HepG2 (cell line): Measurements from ENCODE around the gene SERINC4. TPM values are rescaled to one million over a fixed set of nuclear protein-coding genes. Genes with fewer than 3 reads are reported as not detected.
A peak's percentile ranks its signal among the peaks of the same experiment; 100 is the strongest.

ENCODE experiments used
- ATAC-seq: fragments of 200-7000 bp; cut with Tn5 transposase; 3 replicates; pipeline ENCODE4 v1.9.1; 2020; ENCODE audit warnings: mild to moderate bottlenecking, moderate library complexity
- Bru-seq: library from RNA; stranded (reverse); fragments of 400-500 nt; gene quantifications from one replicate; lab custom pipeline; 2021; lab: Mats Ljungman, UMichigan
- BruChase-seq, 2 experiments: library from RNA; stranded (reverse); fragments of 400-500 nt; gene quantifications; one replicate each; lab custom pipeline; 2021; lab: Mats Ljungman, UMichigan
- BruUV-seq: library from RNA; stranded (reverse); fragments of 400-500 nt; replicated peaks from 2 replicates; lab custom pipeline; 2021; lab: Mats Ljungman, UMichigan
- CTCF ChIA-PET: fragments of 300-600 bp; formaldehyde crosslinking; extraction: SDS; loops from one replicate; lab custom pipeline; 2021; ENCODE audit warnings: low total read pairs, inconsistent platforms, low intra/inter-chr PET ratio; lab: Yijun Ruan, JAX
- POLR2A ChIA-PET: fragments of 350-600 bp; sonication (Branson Sonifier 250); formaldehyde crosslinking; loops from one replicate; lab custom pipeline; 2020; ENCODE audit warnings: antibody characterized with exemption, inconsistent platforms; lab: Yijun Ruan, JAX
- DNase-seq: peaks from one replicate; pipeline ENCODE4 v3.0.0-alpha.2; 2015; ENCODE audit warnings: low spot score
- FAIRE-seq: peaks from 3 replicates; lab custom pipeline; 2011; peaks lifted over from hg19 to GRCh38; lab: Jason Lieb, UNC
- H2AFZ ChIP-seq: one replicate; pipeline ENCODE4 v1.6.1; 2011; ENCODE audit warnings: low read length, inconsistent platforms
- H3K27ac ChIP-seq: fragments of 300-600 bp; 3 replicates; pipeline ENCODE4 v1.8.0; 2011; ENCODE audit warnings: mixed run types, mild to moderate bottlenecking, mixed read lengths, low read length, inconsistent platforms; ENCODE audit not compliant: insufficient read depth; ENCODE audit errors: extremely low read length
- H3K27me3 ChIP-seq, 2 experiments: fragments of 200-600 bp in 1 of 2; 2 replicates in 1 of 2; 3 replicates in 1 of 2; pipeline versions ENCODE4 v1.6.0 to v1.8.0; 2011; ENCODE audit warnings: low read length in 2 of 2, mild to moderate bottlenecking in 2 of 2, moderate library complexity in 2 of 2, inconsistent platforms in 1 of 2; ENCODE audit not compliant: insufficient read depth in 2 of 2, control insufficient read depth in 1 of 2
- H3K36me3 ChIP-seq, 2 experiments: fragments of 200-600 bp in 1 of 2; replicated peaks in 1 of 2; 2 replicates in 1 of 2; 3 replicates in 1 of 2; pipeline versions ENCODE4 v1.5.1 to v1.8.0; 2011; ENCODE audit warnings: low read length in 2 of 2, inconsistent platforms in 1 of 2; ENCODE audit not compliant: insufficient read depth in 2 of 2, control insufficient read depth in 1 of 2
- H3K4me1 ChIP-seq: 2 replicates; pipeline ENCODE4 v1.5.1; 2012; ENCODE audit warnings: low read length, inconsistent platforms; ENCODE audit not compliant: insufficient read depth
- H3K4me2 ChIP-seq: 2 replicates; pipeline ENCODE4 v1.6.0; 2011; ENCODE audit warnings: low read depth, low read length, inconsistent platforms
- H3K4me3 ChIP-seq, 3 experiments: fragments of 200-600 bp in 1 of 3; sonication (generic), shearing (Covaris generic) in 1 of 3; replicated peaks in 1 of 3; 2 replicates each; pipeline ENCODE4 v1.5.1; 2011 to 2016; ENCODE audit warnings: low read length in 3 of 3, inconsistent platforms in 2 of 3, low read depth in 2 of 3, mild to moderate bottlenecking in 2 of 3, control low read depth in 1 of 3, mixed read lengths in 1 of 3; ENCODE audit not compliant: insufficient read depth in 1 of 3
- H3K79me2 ChIP-seq: one replicate; pipeline ENCODE4 v1.6.1; 2011; ENCODE audit warnings: low read length, inconsistent platforms; ENCODE audit not compliant: insufficient read depth
- H3K9ac ChIP-seq: 2 replicates; pipeline ENCODE4 v1.6.0; 2011; ENCODE audit warnings: mild to moderate bottlenecking, low read depth, low read length, inconsistent platforms; ENCODE audit not compliant: insufficient read depth
- H3K9me3 ChIP-seq: 2 replicates; pipeline ENCODE4 v1.5.1; 2012; ENCODE audit warnings: mild to moderate bottlenecking, low read length
- H4K20me1 ChIP-seq: 2 replicates; pipeline ENCODE4 v1.6.0; 2011; ENCODE audit warnings: inconsistent platforms, mild to moderate bottlenecking, low read length, moderate library complexity; ENCODE audit not compliant: insufficient read depth
- GFI1 ChIP-seq: sonication (generic); formaldehyde crosslinking; IDR thresholded peaks from 2 replicates; pipeline ENCODE4 v1.5.0; 2020; ENCODE audit warnings: missing genetic modification reagents, mild to moderate bottlenecking, borderline replicate concordance
- JUN ChIP-seq: sonication (generic); formaldehyde crosslinking; IDR thresholded peaks from 2 replicates; pipeline ENCODE4 v1.4.0; 2020; ENCODE audit warnings: mild to moderate bottlenecking, missing genetic modification reagents
- PAF1 ChIP-seq: IDR thresholded peaks from 2 replicates; pipeline ENCODE4 v1.6.1; 2016; ENCODE audit warnings: missing genetic modification reagents, missing compliant biosample characterization
- ZBTB3 ChIP-seq: sonication (generic); formaldehyde crosslinking; IDR thresholded peaks from 2 replicates; pipeline ENCODE4 v1.4.0; 2020; ENCODE audit warnings: low read depth, mild to moderate bottlenecking, moderate library complexity, missing genetic modification reagents, borderline replicate concordance
- ZNF724P ChIP-seq: sonication (generic); formaldehyde crosslinking; IDR thresholded peaks from 2 replicates; pipeline ENCODE4 v1.8.0; 2022; ENCODE audit warnings: missing genetic modification reagents, borderline replicate concordance
- ZNF782 ChIP-seq: sonication (generic); formaldehyde crosslinking; IDR thresholded peaks from 2 replicates; pipeline ENCODE4 v1.4.0; 2020; ENCODE audit warnings: missing genetic modification reagents, mild to moderate bottlenecking, borderline replicate concordance
- WGBS: methylation state at CpG from one replicate; pipeline ENCODE4 v1.1.6; 2017; ENCODE audit warnings: low lambda C conversion rate; 5-methylcytosine and 5-hydroxymethylcytosine counted together
- in situ Hi-C: cut with HindIII; loops from 2 replicates; pipeline ENCODE4 v1.10.0; 2017; ENCODE audit warnings: low pct_unique_long_range_greater_than_20kb; ENCODE audit not compliant: extremely low pct_ligation_motif_present
- intact Hi-C: fragments of 100-400 bp; cut with micrococcal nuclease; formaldehyde crosslinking; loops from one replicate; pipeline ENCODE4 v1.10.0; 2022; ENCODE audit not compliant: unreplicated experiment
- long read RNA-seq, 2 experiments: library from RNA in 1 of 2; library from polyadenylated mRNA in 1 of 2; stranded (forward) in 1 of 2; unstranded in 1 of 2; transcript quantifications; one replicate each; pipeline ENCODE4 v2.0.0, GENCODE V29; 2019 to 2022
- polyA minus RNA-seq, 3 experiments: library from RNA; depleted of rRNA, polyadenylated mRNA; stranded (reverse); fragments of >200 nt; gene quantifications; 2 replicates each; pipeline ENCODE4 v1.2.3, GENCODE V29; 2011; ENCODE audit warnings: low replicate concordance in 1 of 3
- polyA plus RNA-seq, 8 experiments: library from polyadenylated mRNA; depleted of rRNA in 3 of 8; stranded (reverse) in 7 of 8; unstranded in 1 of 8; fragments of >200 nt; fragmentation: Illumina TruSeq in 4 of 8; extraction: Trizol in 4 of 8; gene quantifications; 2 replicates each; pipeline versions ENCODE4 v1.2.1 to v1.2.3, GENCODE V29; 2011 to 2016; ENCODE audit warnings: low read depth in 4 of 8, missing spikeins in 1 of 8, mixed read lengths in 1 of 8; ENCODE audit not compliant: insufficient read depth in 1 of 8
- total RNA-seq, 5 experiments: library from RNA; depleted of rRNA; stranded (reverse); fragments of >200 nt; fragmentation: Illumina TruSeq; extraction: Trizol; gene quantifications; 2 replicates each; pipeline ENCODE4 v1.2.3, GENCODE V29; 2016; ENCODE audit warnings: low read depth in 1 of 5
- TF ChIP-seq, protein P1 (sequence below): sonication (generic); formaldehyde crosslinking; IDR thresholded peaks from 2 replicates; pipeline ENCODE4 v1.9.0; 2021; ENCODE audit warnings: missing genetic modification reagents, mild to moderate bottlenecking, borderline replicate concordance
- TF ChIP-seq, protein P2 (sequence below): sonication (generic); formaldehyde crosslinking; IDR thresholded peaks from 2 replicates; pipeline ENCODE4 v1.4.0; 2020; ENCODE audit warnings: missing genetic modification reagents
- TF ChIP-seq, protein P3 (sequence below): sonication (generic); formaldehyde crosslinking; IDR thresholded peaks from 2 replicates; pipeline ENCODE4 v1.4.0; 2020; ENCODE audit warnings: missing genetic modification reagents

SERINC4 gene
- total RNA-seq (2016; rRNA removed; fragmentation: Illumina TruSeq; extraction: Trizol) (not detected in 2 replicates), polyA plus RNA-seq (2011; rRNA removed) (0.04 TPM in 1 of 2 replicates, not detected in the other), polyA minus RNA-seq (2011; rRNA and poly(A)+ RNA removed; ENCODE audit: low replicate concordance) (2.4 TPM in 1 of 2 replicates, not detected in the other), Bru-seq, nascent RNA (percentile 25 among the genes with signal in this experiment), BruChase-seq, experiment 1, labeled RNA remaining after a 6-hour chase (percentile 36 among the genes with signal in this experiment), BruChase-seq, experiment 2, labeled RNA remaining after a 2-hour chase (percentile 12 among the genes with signal in this experiment)
- not detected in 2 replicates for total RNA-seq (2016; cell fraction: cytosol; rRNA removed; fragmentation: Illumina TruSeq; extraction: Trizol; ENCODE audit: low read depth)
- 0.09 TPM in 1 of 2 replicates, not detected in the other for total RNA-seq (2016; cell fraction: insoluble cytoplasmic fraction; rRNA removed; fragmentation: Illumina TruSeq; extraction: Trizol)
- total RNA-seq (2016; cell fraction: membrane; rRNA removed; fragmentation: Illumina TruSeq; extraction: Trizol) = not detected in 2 replicates
- not detected in 2 replicates for total RNA-seq (2016; cell fraction: nucleus; rRNA removed; fragmentation: Illumina TruSeq; extraction: Trizol)
- not detected in 2 replicates for polyA plus RNA-seq (2011; cell fraction: cytosol; rRNA removed)
- 0.10 TPM in 2 replicates for polyA plus RNA-seq (2011; cell fraction: nucleus; rRNA removed)
- not detected in 2 replicates for polyA plus RNA-seq (2012)
- polyA plus RNA-seq (2016; cell fraction: cytosol; fragmentation: Illumina TruSeq; extraction: Trizol; ENCODE audit: low read depth) = not detected in 2 replicates
- not detected in 2 replicates for polyA plus RNA-seq (2016; cell fraction: insoluble cytoplasmic fraction; fragmentation: Illumina TruSeq; extraction: Trizol; ENCODE audit: low read depth)
- polyA plus RNA-seq (2016; cell fraction: membrane; fragmentation: Illumina TruSeq; extraction: Trizol; ENCODE audit: low read depth) = not detected in 2 replicates
- not detected in 2 replicates for polyA plus RNA-seq (2016; cell fraction: nucleus; fragmentation: Illumina TruSeq; extraction: Trizol; ENCODE audit: insufficient read depth, low read depth)
- polyA minus RNA-seq (2011; cell fraction: cytosol; rRNA and poly(A)+ RNA removed) = not detected in 2 replicates
- 0.13 TPM in 1 of 2 replicates, not detected in the other for polyA minus RNA-seq (2011; cell fraction: nucleus; rRNA and poly(A)+ RNA removed)
- long read RNA-seq, experiment 1 = 0 reads
- long read RNA-seq, experiment 2, partial matches to known transcripts = 1 of 1 reads
- long read RNA-seq, experiment 2, other reads (novel, unspliced or antisense) = 0 of 1 reads

DNA sequence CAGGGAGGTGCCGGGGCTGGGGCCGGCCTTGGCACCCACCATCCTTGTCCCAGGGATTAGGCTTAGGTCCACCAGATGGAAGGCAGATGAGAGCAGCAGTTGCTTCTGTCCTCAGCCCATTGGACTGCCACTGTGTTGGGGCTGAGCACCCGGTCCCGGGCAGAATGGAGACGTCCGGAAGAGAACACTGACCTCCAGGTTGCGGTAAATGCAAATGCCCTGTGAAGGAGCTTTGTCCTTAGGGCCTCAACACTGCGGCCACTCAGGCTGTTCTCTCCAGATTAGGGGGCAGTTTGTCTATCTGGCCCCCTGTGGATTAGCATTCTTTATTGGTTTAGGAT lies at the start of gene SERINC4:
TSS of gene SERINC4 (minus strand) at position 276 of the 341 bp plus-strand sequence. CDS start at position 42, 234 bp downstream.
- Histone ChIP-seq H3K4me1 (peaks cover 55% of the 10 kb centered on the region), H3K79me2 (peaks cover 15% of the 10 kb centered on the region), H3K27me3 (no peaks in the 10 kb centered on the region; a peak in 1 of 5 replicates), H3K9ac (peak within 1 kb of the TSS; percentile 91), H2AFZ (no peak within 1 kb of the TSS), H4K20me1 (peaks cover 9% of the 10 kb centered on the region), H3K27ac (peak within 1 kb of the TSS; percentile 71), H3K4me3 (peak within 1 kb of the TSS; percentile 80 to 94 (median 82)), H3K36me3 (peaks cover 3 to 28% of the 10 kb centered on the region in 2 experiments; a peak in 4 of 5 replicates), H3K4me2 (peak within 1 kb of the TSS; percentile 74), H3K9me3 (no peaks in the 10 kb centered on the region)
- POLR2A ChIA-PET = interaction anchor here (1.0 to 2.9 kb wide), 9 partner anchors 7 to 627 kb away, joined by 3 to 30 read pairs (median 5); partner anchors contain the start of genes CTDSPL2, ELL3, MFAP1 and PDIA3
- WGBS = 86% methylated on average over 3 of the region's 8 CpGs
- FAIRE-seq (no peak), DNase-seq (no peak), ATAC-seq (peak; percentile 4)
- in situ Hi-C loops = no loop called here
- CTCF ChIA-PET = no interaction called here
- intact Hi-C loops = no loop called here
- BruUV-seq = no TSS peak
- TF ChIP-seq, protein P1, sequence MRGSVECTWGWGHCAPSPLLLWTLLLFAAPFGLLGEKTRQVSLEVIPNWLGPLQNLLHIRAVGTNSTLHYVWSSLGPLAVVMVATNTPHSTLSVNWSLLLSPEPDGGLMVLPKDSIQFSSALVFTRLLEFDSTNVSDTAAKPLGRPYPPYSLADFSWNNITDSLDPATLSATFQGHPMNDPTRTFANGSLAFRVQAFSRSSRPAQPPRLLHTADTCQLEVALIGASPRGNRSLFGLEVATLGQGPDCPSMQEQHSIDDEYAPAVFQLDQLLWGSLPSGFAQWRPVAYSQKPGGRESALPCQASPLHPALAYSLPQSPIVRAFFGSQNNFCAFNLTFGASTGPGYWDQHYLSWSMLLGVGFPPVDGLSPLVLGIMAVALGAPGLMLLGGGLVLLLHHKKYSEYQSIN (CRISPR knock-in tag) = no peak
- no peak for TF ChIP-seq ZNF782
- TF ChIP-seq, protein P2, sequence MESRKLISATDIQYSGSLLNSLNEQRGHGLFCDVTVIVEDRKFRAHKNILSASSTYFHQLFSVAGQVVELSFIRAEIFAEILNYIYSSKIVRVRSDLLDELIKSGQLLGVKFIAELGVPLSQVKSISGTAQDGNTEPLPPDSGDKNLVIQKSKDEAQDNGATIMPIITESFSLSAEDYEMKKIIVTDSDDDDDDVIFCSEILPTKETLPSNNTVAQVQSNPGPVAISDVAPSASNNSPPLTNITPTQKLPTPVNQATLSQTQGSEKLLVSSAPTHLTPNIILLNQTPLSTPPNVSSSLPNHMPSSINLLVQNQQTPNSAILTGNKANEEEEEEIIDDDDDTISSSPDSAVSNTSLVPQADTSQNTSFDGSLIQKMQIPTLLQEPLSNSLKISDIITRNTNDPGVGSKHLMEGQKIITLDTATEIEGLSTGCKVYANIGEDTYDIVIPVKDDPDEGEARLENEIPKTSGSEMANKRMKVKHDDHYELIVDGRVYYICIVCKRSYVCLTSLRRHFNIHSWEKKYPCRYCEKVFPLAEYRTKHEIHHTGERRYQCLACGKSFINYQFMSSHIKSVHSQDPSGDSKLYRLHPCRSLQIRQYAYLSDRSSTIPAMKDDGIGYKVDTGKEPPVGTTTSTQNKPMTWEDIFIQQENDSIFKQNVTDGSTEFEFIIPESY (CRISPR knock-in tag) = no peak
- TF ChIP-seq PAF1 = no peak
- no peak for TF ChIP-seq ZNF724P (CRISPR knock-in tag)
- TF ChIP-seq ZBTB3 (CRISPR knock-in tag) = no peak
- TF ChIP-seq JUN (CRISPR knock-in tag) = no peak
- no peak for TF ChIP-seq GFI1
- TF ChIP-seq, protein P3, sequence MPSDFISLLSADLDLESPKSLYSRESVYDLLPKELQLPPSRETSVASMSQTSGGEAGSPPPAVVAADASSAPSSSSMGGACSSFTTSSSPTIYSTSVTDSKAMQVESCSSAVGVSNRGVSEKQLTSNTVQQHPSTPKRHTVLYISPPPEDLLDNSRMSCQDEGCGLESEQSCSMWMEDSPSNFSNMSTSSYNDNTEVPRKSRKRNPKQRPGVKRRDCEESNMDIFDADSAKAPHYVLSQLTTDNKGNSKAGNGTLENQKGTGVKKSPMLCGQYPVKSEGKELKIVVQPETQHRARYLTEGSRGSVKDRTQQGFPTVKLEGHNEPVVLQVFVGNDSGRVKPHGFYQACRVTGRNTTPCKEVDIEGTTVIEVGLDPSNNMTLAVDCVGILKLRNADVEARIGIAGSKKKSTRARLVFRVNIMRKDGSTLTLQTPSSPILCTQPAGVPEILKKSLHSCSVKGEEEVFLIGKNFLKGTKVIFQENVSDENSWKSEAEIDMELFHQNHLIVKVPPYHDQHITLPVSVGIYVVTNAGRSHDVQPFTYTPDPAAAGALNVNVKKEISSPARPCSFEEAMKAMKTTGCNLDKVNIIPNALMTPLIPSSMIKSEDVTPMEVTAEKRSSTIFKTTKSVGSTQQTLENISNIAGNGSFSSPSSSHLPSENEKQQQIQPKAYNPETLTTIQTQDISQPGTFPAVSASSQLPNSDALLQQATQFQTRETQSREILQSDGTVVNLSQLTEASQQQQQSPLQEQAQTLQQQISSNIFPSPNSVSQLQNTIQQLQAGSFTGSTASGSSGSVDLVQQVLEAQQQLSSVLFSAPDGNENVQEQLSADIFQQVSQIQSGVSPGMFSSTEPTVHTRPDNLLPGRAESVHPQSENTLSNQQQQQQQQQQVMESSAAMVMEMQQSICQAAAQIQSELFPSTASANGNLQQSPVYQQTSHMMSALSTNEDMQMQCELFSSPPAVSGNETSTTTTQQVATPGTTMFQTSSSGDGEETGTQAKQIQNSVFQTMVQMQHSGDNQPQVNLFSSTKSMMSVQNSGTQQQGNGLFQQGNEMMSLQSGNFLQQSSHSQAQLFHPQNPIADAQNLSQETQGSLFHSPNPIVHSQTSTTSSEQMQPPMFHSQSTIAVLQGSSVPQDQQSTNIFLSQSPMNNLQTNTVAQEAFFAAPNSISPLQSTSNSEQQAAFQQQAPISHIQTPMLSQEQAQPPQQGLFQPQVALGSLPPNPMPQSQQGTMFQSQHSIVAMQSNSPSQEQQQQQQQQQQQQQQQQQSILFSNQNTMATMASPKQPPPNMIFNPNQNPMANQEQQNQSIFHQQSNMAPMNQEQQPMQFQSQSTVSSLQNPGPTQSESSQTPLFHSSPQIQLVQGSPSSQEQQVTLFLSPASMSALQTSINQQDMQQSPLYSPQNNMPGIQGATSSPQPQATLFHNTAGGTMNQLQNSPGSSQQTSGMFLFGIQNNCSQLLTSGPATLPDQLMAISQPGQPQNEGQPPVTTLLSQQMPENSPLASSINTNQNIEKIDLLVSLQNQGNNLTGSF (CRISPR knock-in tag) = no peak
